DMS 273 treated with DMSO at 0.1 percent for 48 hours (cell line): ENCODE results near the gene CAPN2.

Experiments used
- DNase-seq: peaks from one replicate; lab custom pipeline; 2025; lab: John Stamatoyannopoulos, UW

CAPN2 gene

GRCh38 chr1:223712194-223712849, at the start of gene CAPN2:
Gene CAPN2 (plus strand): TSS chr1:223712539. CDS start chr1:223712641, 102 bp downstream.
- DNase-seq: no peak

DNA sequence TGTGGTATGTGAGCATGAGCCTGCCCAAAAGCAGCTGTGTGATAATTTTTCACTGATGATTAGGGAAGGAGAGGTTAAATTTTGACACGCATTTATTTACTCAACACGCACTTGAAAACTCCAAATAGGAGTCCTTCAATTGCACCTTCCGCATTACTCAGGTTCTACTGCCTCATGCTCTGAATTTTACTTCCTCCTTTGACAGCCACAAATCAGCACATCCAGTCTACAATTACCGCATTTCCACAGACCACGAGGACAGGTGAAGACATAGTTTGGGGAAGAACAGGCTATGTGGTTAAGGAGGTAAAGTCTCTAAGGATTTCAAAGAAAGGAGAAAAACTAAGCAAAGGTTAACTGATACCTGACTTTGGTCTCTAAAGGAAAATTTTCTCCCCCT, 49.4 kb upstream of the CAPN2 start:
- DNase-seq: no peak

DNA sequence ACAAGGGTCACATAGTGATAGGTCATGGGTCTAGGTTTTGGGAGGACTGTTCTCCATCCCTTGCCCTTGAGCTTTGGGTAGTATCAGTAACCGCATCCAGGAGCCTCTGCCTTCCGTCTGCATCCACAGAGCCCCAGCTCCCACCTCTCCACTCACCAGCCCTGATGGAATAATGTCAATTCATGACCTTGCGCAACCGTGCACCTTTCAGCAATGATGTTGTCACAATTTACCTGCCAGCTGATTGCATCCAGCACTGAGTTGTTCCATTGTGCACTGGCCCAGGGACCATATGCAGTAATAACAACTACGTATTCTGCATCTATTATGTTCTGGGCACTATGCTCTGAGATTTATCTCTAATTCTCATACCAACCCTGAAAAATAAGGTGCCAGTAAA, 48.2 kb upstream of the CAPN2 start:
- no peak for DNase-seq

- no peak for DNase-seq
These were observed 46.6 kb upstream of the CAPN2 start, which contains the start of gene CAPN8 for GRCh38 chr1:223665592-223666312. Gene CAPN8 (minus strand): TSS chr1:223665701. CDS start chr1:223665646, 55 bp downstream.

- DNase-seq: no peak
These were observed 44.7 kb upstream of the CAPN2 start for GRCh38 chr1:223667484-223668182.

DNA sequence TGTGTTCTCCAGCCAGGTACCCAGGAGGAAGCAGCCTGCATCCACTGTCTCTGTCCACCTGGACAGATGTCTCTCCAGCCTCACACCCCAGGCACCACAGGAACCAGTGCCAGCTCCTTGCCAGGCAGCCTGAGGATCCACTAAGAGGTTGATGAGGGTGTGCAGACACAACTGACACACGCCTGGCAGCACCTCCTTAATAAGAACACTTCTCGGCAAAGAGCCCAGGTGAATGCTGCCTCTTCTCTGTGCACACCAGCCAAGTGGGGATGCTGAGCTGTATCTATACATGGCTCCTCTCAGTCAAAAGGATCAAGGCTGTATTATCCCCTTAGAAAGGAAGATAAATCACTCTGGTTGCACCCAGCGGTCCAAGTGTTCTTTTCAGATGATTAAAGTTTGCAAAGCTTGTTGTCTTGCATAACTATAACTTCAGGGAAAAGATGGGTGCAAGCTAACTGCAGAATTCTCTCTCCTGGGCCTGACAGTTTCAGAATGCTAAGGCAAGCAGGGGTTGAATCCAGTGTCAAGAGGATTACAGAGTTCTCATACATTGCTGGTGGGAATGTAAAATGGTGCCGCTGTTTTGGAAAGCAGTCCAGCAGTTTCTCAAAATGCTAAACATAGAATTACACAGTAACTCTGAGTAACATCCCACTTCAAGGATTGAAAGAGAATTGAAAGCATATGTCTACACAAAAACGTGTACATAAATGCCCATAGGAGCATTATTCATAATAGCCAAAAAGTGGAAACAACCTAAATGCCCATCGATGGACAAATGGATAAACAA, 43.1 kb upstream of the CAPN2 start:
- DNase-seq: no peak

DNA sequence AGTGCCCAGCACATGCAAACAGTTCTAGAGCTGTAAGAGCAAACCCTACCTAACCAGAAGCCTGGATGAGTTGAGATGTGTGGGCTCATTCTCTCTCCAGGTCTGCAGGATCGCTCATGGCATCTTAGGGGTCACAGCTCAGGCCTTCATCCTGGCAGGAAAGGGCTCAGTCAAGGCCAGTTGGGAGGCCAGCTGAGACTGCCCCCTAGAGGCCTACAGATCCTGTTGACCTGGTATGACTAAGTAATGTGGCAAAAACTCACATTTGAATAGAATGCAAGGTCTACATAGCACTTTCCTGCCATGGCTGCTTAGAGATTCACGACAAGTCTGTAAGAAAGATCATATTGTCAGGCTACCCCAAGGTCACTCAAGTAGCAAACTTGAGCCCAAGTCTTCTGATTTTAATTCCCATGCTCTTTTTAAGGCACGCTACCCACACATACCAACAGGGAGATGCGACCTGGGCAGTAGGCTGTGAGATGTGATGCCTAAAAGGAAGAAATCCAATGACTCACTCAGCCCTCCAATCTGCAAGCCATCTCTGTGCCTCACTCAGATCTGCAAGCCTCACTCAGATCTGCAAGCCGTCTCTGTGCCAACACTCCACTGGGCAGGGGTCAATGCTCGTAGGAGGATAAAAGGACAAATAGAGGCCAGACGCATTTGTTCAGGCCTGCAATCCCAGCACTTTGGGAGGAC, 41.7 kb upstream of the CAPN2 start:
- DNase-seq: peak; percentile 14

GRCh38 chr1:223674119-223674890, 38.0 kb upstream of the CAPN2 start:
- DNase-seq: no peak

DNA sequence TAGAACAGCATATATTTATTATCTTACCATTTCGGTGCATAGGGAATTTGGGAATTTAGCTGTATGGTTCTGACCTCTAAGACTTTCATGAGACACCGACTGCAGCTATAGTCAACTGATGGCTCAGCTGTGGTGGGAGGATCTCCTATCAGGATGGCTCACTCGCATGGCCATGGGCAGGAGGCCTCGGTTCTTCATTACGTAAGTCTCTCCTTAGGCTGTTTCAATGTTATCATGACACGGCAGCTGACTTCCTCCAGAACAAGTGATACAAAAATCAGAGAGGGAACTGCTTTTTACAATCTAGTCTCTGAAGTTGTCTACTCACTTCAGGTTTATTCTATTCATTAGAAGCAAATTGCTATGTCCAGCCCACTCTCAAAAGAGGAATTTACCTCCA, 33.5 kb upstream of the CAPN2 start:
- no peak for DNase-seq

DNA sequence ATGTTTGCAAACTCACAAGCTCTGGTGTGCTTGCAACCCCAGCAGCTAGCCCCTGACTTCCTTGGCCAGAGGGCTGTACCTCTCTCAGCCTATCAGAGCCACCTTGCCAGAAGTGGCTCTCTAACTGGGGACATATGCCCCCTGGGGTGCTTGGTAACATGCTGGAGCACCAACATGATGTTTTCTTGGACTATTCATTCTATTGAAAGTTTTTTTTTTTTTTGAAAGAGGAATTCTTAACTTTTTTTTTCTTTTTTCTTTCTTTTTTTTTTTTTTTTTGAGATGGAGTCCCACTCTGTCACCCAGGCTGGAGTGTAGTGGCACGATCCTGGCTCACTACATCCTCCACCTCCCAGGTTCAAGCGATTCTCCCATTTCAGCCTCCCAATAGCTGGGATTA, 32.2 kb upstream of the CAPN2 start:
- DNase-seq: no peak

- no peak for DNase-seq
These were observed 29.8 kb upstream of the CAPN2 start for GRCh38 chr1:223682502-223682901.

DNA sequence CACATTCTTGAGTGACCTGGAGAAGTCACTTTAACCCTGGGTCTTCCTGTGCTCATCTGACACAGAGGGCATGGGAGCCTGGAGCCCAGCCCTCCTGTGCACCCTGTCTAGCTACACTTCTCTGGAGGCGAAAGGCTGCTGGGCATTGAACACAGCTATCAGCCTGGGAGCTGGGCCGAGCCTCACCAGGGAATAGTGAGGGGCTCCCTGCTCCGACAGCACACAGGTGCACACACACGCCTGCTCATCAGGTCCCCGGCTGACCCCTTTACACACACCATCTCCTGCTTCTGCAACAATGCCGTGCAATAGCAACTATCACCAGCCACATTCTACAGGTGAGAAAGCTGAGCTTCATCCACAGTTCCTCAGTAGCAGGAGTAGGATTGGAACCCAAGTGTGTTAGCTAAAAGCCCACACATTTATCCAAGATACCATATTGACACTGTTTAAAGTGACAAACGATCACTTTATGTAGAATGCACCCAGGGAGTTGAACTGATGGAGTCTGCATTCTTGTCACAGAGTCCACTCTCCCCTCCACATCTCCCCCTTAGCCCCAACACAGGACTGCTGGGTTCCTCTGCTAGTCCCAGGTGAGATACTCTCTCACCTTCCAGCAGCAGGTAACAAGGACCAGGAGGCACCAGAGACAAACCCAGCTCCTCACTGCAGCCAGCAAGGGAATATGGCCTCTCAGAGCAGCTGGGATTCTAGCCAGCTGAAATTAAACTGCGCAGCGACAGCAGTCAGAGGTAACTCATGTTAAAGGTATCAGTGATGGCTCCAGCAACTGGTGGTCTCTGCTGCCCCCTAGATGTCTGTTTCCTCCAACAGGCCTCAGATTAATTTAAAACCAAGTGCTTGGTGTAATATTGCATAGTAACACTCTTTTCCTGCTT, 28.5 kb upstream of the CAPN2 start:
- peak; percentile 58 for DNase-seq

- DNase-seq: no peak
These were observed 27.9 kb upstream of the CAPN2 start for GRCh38 chr1:223684488-223684792.

- DNase-seq: no peak
These were observed 21.2 kb upstream of the CAPN2 start for GRCh38 chr1:223691121-223691520.

- DNase-seq: no peak
These were observed 17.3 kb upstream of the CAPN2 start for GRCh38 chr1:223695014-223695548.

GRCh38 chr1:223695941-223696340, 16.4 kb upstream of the CAPN2 start:
- DNase-seq: no peak

DNA sequence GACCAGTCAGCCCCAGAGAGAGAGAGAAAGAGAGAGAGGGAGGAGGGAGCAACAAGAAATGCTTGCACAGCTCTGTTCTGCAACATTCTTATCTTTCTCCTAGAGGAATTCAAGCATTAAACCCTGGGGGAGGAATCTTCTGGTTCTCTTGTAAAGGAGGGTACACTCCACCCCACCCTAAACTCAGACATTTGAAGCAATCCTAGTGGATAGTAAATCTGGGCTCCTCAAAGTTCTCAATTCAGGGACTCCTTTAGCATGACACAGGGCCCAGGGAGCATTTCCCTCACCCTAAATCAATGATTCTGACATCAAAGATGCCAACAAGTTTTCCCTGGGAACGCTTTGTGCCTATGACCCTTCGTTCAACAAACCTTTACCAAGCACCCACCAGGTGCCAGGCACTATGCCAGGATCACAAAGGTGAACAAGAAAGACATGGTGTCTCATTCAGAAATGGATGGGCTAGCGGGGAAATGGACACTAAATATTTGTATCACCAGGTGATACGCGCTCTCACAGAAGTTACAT, 11.9 kb upstream of the CAPN2 start:
- DNase-seq: no peak

DNA sequence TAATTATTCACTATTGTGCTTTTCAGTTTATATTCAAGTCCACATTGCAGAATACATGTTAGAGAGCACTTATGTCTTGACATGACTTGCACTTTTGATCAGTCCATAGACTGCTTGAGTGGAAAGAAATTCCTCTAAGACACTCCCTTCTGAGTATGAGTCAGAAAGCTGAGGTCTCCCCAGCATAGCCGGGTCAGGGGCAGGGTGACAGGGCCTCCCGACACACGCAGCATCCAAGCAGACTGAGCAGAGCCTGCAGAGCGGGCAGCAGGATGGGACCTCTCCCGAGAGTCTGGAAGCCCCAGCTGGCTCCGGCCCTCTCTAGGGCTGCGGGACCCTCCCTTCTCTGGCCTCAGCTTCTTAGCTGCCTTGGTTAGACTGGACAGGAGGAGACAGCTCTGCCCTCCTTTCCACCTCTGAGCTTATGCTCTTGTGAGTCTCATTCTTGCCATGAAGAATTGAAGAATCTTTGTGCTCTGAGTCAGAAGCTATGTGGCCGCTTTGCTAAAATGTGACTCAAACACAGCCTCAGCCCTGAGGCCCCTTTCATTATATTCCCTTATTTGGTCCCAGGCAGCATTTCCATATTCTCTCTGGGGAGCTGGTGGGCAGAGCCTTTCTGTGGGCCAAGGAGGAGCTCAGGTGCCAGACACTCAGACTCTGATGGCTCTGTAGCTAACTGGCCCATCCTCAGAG, 11.2 kb upstream of the CAPN2 start:
- DNase-seq: no peak
